ENCODE results near the gene PRSS56.

The PRSS56 gene

DNA sequence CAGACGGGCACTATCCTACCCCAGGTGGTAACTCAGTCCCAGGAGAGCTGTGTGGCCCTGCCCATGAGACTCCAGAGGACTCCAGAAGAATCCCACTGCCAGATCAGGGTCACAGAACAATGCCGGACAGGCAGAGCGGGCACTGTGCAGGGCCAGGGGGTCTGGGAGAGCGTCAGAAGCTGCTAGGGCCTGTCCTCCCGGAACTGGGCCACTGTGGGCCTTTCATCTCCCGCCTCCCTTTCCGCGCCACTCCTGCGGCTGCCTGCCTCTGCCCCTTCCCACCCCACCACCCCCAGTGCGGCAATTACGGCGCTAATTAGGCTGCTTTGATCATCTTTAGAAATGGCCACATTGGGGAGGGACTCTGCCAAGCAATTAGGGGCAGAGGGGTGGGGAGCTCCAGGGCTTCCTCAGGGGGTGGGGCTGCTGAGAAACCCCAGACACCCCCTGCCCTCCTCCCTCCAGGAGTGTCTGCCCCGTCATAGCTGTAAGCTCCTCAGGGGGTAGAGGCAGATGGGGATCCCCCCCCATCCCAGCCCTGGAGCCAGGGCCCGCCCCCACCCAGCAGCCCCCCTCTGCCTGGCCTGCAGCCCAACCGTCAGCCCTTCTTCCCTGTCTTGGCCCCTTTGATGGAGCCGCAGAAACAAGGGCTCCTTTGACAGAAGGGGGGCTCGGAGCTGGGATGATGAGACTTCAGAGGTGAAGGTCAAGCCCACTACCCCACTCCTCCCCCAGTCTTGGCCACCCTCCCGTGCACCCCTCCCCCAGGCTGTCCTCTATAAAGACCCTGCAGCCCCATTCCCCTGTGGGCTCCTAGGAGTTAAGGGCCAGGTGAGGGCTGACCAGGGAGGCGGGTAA is at the start of gene PRSS56:
Gene PRSS56 (plus strand): TSS at position 808 of the 858 bp plus-strand sequence. CDS start 211 bp downstream, outside the sequence.
- H2AFZ ChIP-seq (ENCODE audit: low read depth, low read length): no peak within 1 kb of the TSS
- no peaks in the 10 kb centered on the region for H3K36me3 ChIP-seq (ENCODE audit: insufficient read depth, low read length)
- H3K9me3 ChIP-seq (ENCODE audit: low read length): no peaks in the 10 kb centered on the region
- H3K4me1 ChIP-seq (ENCODE audit: insufficient read depth, low read length): peaks cover 9% of the 10 kb centered on the region
- no peak within 1 kb of the TSS for H3K4me3 ChIP-seq (ENCODE audit: low read length)
- H3K27me3 ChIP-seq (ENCODE audit: insufficient read depth, low read length): peaks cover 68% of the 10 kb centered on the region

- H3K4me3 ChIP-seq (ENCODE audit: low read length): no peak overlapping the region
- no peaks in the 10 kb centered on the region for H3K9me3 ChIP-seq (ENCODE audit: low read length)
- H2AFZ ChIP-seq (ENCODE audit: low read depth, low read length): no peak overlapping the region
- no peaks in the 10 kb centered on the region for H3K4me1 ChIP-seq (ENCODE audit: insufficient read depth, low read length)
- peaks cover 31% of the 10 kb centered on the region for H3K27me3 ChIP-seq (ENCODE audit: insufficient read depth, low read length)
- H3K36me3 ChIP-seq (ENCODE audit: insufficient read depth, low read length): no peaks in the 10 kb centered on the region
Observed at GRCh38 chr2:232473467-232473890, 46.7 kb upstream of the PRSS56 start.

DNA sequence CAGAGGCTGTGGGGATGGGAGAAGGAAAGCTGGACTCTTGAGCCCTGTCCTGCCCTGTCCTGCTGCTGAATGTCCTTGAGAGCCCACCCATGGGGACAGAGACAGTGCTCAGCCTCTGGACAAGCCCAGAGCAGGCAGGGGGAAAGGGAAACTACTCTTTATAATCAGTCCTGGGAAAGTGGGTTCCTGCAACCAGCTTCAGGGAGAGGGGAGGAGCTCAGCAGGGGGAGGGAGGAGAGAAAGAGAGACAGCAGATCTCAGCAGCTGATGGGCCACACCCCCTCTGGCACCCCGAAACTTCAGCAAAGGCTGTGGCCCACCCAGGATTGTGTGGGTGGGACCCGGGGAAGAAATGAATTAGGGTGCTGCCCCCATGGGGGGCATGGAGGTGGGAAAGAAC is 44.1 kb upstream of the PRSS56 start:
- peaks cover 43% of the 10 kb centered on the region for H3K27me3 ChIP-seq (ENCODE audit: insufficient read depth, low read length)
- H3K4me1 ChIP-seq (ENCODE audit: insufficient read depth, low read length): no peaks in the 10 kb centered on the region
- no peak overlapping the region for H3K4me3 ChIP-seq (ENCODE audit: low read length)
- H3K36me3 ChIP-seq (ENCODE audit: insufficient read depth, low read length): no peaks in the 10 kb centered on the region
- no peak overlapping the region for H2AFZ ChIP-seq (ENCODE audit: low read depth, low read length)
- H3K9me3 ChIP-seq (ENCODE audit: low read length): no peaks in the 10 kb centered on the region

- H3K9me3 ChIP-seq (ENCODE audit: low read length): no peaks in the 10 kb centered on the region
- no peak overlapping the region for H2AFZ ChIP-seq (ENCODE audit: low read depth, low read length)
- H3K36me3 ChIP-seq (ENCODE audit: insufficient read depth, low read length): no peaks in the 10 kb centered on the region
- no peak overlapping the region for H3K4me3 ChIP-seq (ENCODE audit: low read length)
- H3K27me3 ChIP-seq (ENCODE audit: insufficient read depth, low read length): peaks cover 49% of the 10 kb centered on the region
- H3K4me1 ChIP-seq (ENCODE audit: insufficient read depth, low read length): no peaks in the 10 kb centered on the region
Observed at GRCh38 chr2:232476791-232477190, 43.4 kb upstream of the PRSS56 start.

DNA sequence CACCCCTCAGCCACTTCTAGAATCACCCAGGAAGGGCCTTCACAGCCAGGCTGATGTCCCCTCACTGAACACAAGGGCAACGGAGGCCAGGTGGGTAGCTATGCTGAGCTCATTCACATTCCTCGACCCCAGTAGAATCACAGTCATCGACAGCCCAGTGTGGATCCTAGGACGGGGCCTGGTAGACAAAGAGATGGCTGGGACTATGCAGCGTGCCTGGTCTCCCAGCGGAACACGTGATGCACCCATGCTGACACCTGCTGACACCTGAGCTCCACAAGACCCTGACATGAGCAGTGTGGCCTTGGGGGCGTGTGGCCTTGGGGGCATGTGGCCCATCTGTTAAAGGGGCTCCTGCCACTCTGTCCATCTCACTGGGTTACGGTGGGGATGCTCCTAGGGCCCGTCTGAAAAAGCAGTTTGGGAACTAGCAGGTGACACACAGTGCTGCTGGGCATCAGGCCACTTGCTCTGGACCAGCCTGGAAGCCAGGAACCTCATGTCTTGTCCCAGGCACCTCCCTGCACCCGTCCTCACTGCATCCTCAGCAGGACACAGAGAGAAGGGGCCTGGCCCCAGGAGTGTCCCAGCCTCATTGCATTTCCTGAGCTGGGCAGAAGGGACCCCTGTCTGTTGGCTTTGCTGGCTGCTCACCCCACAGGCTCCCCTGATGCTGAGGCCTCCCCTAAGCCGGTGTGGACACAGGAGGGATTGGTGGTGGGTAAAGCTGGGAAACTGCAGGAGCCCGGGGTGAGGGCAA is 42.3 kb upstream of the PRSS56 start:
- no peaks in the 10 kb centered on the region for H3K4me1 ChIP-seq (ENCODE audit: insufficient read depth, low read length)
- no peaks in the 10 kb centered on the region for H3K36me3 ChIP-seq (ENCODE audit: insufficient read depth, low read length)
- no peaks in the 10 kb centered on the region for H3K9me3 ChIP-seq (ENCODE audit: low read length)
- no peak overlapping the region for H2AFZ ChIP-seq (ENCODE audit: low read depth, low read length)
- no peak overlapping the region for H3K4me3 ChIP-seq (ENCODE audit: low read length)
- peaks cover 56% of the 10 kb centered on the region for H3K27me3 ChIP-seq (ENCODE audit: insufficient read depth, low read length)

DNA sequence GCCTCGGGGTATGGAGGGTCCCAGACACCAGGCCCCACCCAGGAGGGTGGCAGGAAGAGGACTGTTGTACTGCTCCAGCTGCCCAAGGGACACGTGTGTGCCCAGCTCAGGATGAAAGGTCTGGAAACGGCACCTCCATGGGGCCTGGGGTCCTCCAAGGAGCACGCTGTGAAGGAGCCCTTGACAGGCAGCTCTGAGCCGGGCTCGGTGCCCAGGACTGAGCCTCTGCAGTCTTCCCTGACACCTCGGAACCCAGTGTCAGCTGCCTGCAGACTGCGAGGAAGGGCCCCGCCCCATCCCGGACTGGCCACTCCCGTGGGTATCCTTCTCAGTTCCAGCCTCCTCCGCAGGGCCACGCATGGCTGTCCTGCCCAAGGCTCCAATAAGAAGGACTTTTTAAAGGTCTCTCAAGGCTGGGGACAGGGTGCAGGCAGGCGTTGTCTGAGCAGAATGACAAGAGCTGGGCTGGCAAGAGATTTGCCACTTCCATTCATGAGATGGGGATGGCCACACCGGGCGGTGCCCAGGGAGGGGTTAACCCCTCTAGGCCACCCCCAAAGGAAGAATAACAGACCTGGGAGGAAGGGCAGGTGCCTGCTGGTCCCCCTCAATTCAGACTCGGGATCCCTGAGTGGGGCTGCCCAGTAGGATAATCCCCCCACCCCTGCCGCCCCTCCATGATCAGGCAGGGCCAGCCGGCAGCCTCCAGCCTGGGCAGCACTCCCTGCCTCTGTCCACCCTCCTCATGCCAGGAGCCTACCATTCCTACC is 41.4 kb upstream of the PRSS56 start:
- H3K36me3 ChIP-seq (ENCODE audit: insufficient read depth, low read length): no peaks in the 10 kb centered on the region
- no peak overlapping the region for H2AFZ ChIP-seq (ENCODE audit: low read depth, low read length)
- H3K27me3 ChIP-seq (ENCODE audit: insufficient read depth, low read length): peaks cover 62% of the 10 kb centered on the region
- no peaks in the 10 kb centered on the region for H3K4me1 ChIP-seq (ENCODE audit: insufficient read depth, low read length)
- no peak overlapping the region for H3K4me3 ChIP-seq (ENCODE audit: low read length)
- no peaks in the 10 kb centered on the region for H3K9me3 ChIP-seq (ENCODE audit: low read length)

GRCh38 chr2:232479341-232480200 is 40.6 kb upstream of the PRSS56 start:
- Histone ChIP-seq H3K36me3 (ENCODE audit: insufficient read depth, low read length) (no peaks in the 10 kb centered on the region), H3K4me1 (ENCODE audit: insufficient read depth, low read length) (no peaks in the 10 kb centered on the region), H2AFZ (ENCODE audit: low read depth, low read length) (no peak overlapping the region), H3K27me3 (ENCODE audit: insufficient read depth, low read length) (peaks cover 62% of the 10 kb centered on the region), H3K4me3 (ENCODE audit: low read length) (no peak overlapping the region), H3K9me3 (ENCODE audit: low read length) (no peaks in the 10 kb centered on the region)

- H3K9me3 ChIP-seq (ENCODE audit: low read length): no peaks in the 10 kb centered on the region
- H3K4me3 ChIP-seq (ENCODE audit: low read length): no peak overlapping the region
- no peak overlapping the region for H2AFZ ChIP-seq (ENCODE audit: low read depth, low read length)
- H3K4me1 ChIP-seq (ENCODE audit: insufficient read depth, low read length): no peaks in the 10 kb centered on the region
- H3K27me3 ChIP-seq (ENCODE audit: insufficient read depth, low read length): peaks cover 66% of the 10 kb centered on the region
- no peaks in the 10 kb centered on the region for H3K36me3 ChIP-seq (ENCODE audit: insufficient read depth, low read length)
Observed at GRCh38 chr2:232480201-232481190, 39.7 kb upstream of the PRSS56 start.

DNA sequence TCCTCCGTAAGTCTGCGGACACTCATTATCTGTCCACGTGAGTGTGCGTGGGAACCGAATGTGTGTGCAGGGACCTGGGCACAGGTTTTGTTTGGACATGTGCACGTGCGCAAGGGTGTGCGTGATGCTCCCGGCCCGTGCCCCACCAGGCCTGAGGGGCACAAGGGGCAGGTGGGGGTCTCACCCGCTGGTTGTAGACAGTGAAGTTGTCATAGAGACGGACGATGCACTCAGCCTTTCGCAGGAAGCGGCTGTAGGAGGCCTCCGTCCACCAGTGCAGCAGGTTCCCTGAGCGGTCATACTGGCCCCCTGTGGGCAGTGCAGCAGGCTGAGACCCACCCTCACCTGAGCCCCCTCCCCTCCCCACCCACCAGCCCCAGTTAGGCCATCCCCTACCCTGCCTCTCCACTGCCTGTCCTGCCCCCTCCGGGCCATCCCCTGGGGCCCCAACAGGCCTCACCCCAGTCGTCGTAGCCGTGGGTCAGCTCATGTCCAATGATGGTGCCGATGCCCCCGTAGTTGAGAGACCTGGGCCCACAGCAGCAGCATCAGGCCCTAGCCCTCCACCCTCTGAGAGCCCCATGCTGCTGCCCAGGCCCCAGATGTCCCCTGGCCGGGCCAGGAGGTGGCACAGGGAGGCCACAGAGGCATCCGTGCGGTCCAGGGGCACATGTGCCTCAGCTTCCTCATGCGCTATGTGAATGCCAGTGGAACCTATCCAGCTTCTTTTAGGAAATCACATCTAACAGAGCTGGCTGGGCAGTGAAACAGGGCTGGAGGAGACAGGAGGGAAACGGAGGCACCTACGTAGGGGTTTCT is 38.7 kb upstream of the PRSS56 start:
- Histone ChIP-seq H3K4me1 (ENCODE audit: insufficient read depth, low read length) (no peaks in the 10 kb centered on the region), H2AFZ (ENCODE audit: low read depth, low read length) (no peak overlapping the region), H3K4me3 (ENCODE audit: low read length) (no peak overlapping the region), H3K9me3 (ENCODE audit: low read length) (no peaks in the 10 kb centered on the region), H3K36me3 (ENCODE audit: insufficient read depth, low read length) (no peaks in the 10 kb centered on the region), H3K27me3 (ENCODE audit: insufficient read depth, low read length) (peaks cover 76% of the 10 kb centered on the region)

GRCh38 chr2:232482301-232483238 is 37.6 kb upstream of the PRSS56 start:
- no peak overlapping the region for H3K4me3 ChIP-seq (ENCODE audit: low read length)
- H3K36me3 ChIP-seq (ENCODE audit: insufficient read depth, low read length): no peaks in the 10 kb centered on the region
- H3K4me1 ChIP-seq (ENCODE audit: insufficient read depth, low read length): no peaks in the 10 kb centered on the region
- H3K9me3 ChIP-seq (ENCODE audit: low read length): no peaks in the 10 kb centered on the region
- no peak overlapping the region for H2AFZ ChIP-seq (ENCODE audit: low read depth, low read length)
- peaks cover 83% of the 10 kb centered on the region for H3K27me3 ChIP-seq (ENCODE audit: insufficient read depth, low read length)
